ENCODE results near the gene WIPF3. TPM values are rescaled to one million over a fixed set of nuclear protein-coding genes. Genes with fewer than 3 reads are reported as not detected.

WIPF3 gene
- total RNA-seq, 1 donor from 2014 or later, result 7.3 TPM

DNA sequence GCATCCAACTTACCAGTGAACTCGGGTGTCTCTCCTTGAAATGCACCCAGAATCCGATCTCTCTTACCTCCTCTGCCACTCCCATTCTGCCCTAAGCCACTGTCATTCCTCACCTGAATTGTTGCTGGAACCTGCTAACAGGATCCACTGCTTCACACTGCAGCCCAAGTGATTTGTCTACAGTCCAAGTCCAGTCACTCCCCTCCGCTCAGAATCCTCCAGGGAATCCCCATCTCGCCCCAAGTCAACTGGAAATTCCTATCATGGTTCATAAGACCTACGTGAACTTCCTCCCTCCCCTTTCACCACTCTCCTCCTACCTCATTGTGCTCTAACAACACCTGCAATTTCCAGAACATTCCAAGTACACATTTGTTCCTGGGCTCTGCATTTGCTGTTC is 92.0 kb downstream of the WIPF3 start:
- Mint-ChIP-seq H3K27ac (no peak overlapping the region), H3K4me1 (no peaks in the 10 kb centered on the region), H3K27me3 (ENCODE audit: low read depth) (no peaks in the 10 kb centered on the region), H3K4me3 (no peak overlapping the region), H3K36me3 (peaks cover 24% of the 10 kb centered on the region), H3K9me3 (peaks cover 23% of the 10 kb centered on the region)
- DNase-seq (ENCODE audit: low spot score in 2 of 2, unreplicated experiment in 2 of 2), result no peak
- TF ChIP-seq, protein P1, sequence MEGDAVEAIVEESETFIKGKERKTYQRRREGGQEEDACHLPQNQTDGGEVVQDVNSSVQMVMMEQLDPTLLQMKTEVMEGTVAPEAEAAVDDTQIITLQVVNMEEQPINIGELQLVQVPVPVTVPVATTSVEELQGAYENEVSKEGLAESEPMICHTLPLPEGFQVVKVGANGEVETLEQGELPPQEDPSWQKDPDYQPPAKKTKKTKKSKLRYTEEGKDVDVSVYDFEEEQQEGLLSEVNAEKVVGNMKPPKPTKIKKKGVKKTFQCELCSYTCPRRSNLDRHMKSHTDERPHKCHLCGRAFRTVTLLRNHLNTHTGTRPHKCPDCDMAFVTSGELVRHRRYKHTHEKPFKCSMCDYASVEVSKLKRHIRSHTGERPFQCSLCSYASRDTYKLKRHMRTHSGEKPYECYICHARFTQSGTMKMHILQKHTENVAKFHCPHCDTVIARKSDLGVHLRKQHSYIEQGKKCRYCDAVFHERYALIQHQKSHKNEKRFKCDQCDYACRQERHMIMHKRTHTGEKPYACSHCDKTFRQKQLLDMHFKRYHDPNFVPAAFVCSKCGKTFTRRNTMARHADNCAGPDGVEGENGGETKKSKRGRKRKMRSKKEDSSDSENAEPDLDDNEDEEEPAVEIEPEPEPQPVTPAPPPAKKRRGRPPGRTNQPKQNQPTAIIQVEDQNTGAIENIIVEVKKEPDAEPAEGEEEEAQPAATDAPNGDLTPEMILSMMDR (IDR thresholded peaks at IDR 0.05; ENCODE audit: unreplicated experiment), result no peak

DNA sequence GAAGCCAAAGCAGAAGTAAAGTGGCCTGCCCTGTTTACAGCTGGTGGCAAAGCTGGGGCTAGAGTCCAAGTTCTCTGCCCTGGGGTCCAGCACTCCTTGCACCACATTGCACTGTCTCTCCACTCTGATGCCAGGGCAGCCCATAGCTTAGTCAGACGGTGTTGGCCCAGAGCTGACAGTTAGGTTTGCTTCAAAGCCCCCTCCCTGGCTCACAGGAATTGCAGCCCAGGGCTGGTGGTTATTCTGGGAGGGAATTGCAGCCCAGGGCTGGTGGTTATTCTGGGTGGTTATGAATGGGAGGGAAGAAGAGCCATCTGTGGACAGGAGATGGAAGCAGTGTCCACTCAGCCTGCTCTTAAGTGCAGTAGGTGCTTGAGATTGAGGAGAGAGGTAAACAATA is 94.4 kb downstream of the WIPF3 start:
- H3K27ac Mint-ChIP-seq, result no peak overlapping the region

DNA sequence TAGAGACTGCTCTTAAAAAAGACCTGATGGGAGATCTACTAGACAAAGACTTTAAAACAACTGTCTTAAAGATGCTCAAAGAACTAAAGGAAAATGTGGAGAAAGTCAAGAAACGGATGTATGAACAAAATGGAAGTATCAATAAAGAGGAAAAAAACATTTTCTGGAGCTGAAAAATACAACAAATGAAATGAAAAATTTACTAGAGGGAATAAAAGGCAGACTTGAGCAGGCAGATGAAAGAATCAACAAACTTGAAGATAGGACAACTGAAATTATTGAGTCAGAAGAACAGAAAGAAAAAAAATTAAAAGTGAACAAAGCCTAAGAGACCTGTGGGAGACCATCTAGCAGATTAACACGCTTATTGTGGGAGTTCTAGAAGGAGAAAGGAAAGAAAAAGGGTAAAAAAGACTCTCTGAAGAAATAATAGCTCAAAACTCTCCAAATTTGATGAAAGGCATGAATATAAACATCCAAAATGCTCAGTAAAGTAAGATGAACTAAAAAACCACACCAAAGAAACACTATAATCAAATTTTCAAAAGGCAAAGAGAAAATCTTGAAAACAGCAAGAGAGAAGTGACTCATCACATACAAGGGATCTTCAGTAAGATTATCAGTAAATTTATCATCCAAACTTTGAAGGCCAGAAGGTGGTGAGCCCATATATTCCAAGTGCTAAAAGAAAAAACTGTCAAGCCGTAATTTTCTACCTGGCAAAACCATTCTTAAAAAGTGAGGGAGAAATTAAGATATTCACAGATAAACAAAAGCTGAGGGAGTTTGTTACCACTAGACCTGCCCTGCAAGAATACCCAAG is 100.1 kb downstream of the WIPF3 start:
- H3K4me1 Mint-ChIP-seq, result no peaks in the 10 kb centered on the region
- peaks cover 52% of the 10 kb centered on the region for H3K36me3 Mint-ChIP-seq
- no peak for DNase-seq (ENCODE audit: low spot score in 2 of 2, unreplicated experiment in 2 of 2)
- TF ChIP-seq, protein P1 (IDR thresholded peaks at IDR 0.05; ENCODE audit: unreplicated experiment), result no peak
- no peak overlapping the region for H3K4me3 Mint-ChIP-seq
- no peaks in the 10 kb centered on the region for H3K27me3 Mint-ChIP-seq (ENCODE audit: low read depth)
- H3K27ac Mint-ChIP-seq, result no peak overlapping the region
- H3K9me3 Mint-ChIP-seq, result peaks cover 54% of the 10 kb centered on the region

More for the DNA sequence above, 94.4 kb downstream of the WIPF3 start:
- TF ChIP-seq, protein P1 (IDR thresholded peaks at IDR 0.05; ENCODE audit: unreplicated experiment), result no peak
- Mint-ChIP-seq H3K27me3 (ENCODE audit: low read depth) (no peaks in the 10 kb centered on the region), H3K4me1 (no peaks in the 10 kb centered on the region), H3K9me3 (peaks cover 38% of the 10 kb centered on the region), H3K4me3 (no peak overlapping the region), H3K36me3 (peaks cover 43% of the 10 kb centered on the region)
- DNase-seq (ENCODE audit: low spot score in 2 of 2, unreplicated experiment in 2 of 2), result no peak

DNA sequence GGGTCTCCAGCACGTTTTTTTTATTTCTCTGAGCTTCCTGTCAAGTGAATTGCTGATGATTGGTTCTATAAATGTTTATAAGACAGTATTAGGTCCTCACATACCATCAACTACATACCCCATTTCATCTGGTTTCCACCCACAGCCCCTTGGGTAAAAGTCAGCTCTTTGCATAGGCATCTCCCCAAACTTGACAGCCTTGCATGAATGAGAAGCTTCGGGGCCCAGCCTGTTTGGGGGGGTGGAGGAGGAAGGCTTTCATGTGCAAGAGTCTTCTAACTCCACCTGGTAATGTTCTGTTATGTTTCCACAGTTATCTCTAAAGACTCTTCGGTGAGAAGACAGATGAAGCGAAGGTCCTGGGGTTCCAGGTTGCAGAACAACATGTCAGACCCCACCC is 107.9 kb downstream of the WIPF3 start:
- Mint-ChIP-seq H3K4me1 (peaks cover 2% of the 10 kb centered on the region), H3K9me3 (peaks cover 8% of the 10 kb centered on the region), H3K36me3 (peaks cover 9% of the 10 kb centered on the region), H3K27ac (no peak overlapping the region), H3K4me3 (no peak overlapping the region), H3K27me3 (ENCODE audit: low read depth) (no peaks in the 10 kb centered on the region)
- DNase-seq (ENCODE audit: low spot score in 2 of 2, unreplicated experiment in 2 of 2), result no peak
- TF ChIP-seq, protein P1 (IDR thresholded peaks at IDR 0.05; ENCODE audit: unreplicated experiment), result no peak

DNA sequence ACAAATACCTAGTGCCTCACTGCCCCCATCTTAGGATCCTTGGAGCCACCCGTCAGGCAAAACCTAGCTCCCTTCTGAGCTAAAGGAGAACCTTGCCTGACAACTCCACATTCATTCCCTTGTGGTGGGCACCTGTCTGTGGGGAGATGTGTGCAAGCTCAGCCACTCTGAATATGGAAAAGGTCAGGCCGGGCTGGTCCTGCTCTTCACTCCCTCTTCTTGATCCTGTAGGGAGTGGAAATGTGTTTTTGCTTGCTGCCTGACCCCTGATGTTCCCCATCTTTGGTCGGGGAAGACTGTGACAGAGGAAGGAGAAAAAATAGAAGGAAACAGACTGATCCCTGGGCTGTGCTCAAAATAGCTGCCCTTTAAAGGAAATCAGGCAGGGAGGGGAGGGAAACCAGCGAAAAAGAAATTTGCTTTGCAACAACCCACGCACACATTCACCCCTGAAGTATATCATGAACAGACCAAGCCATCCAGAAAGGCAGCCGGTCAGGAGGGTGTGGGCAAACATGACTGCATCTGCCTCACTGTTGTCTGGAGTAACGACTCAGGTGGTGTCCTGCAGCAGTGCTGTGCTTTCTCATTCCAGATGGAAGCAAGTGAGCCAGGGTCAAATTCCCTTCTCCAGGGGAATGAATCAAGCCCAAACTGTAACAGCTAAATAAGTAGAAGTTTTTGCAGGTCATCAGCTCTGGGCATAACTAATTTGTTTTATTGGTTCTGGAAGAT is 109.3 kb downstream of the WIPF3 start:
- Mint-ChIP-seq H3K9me3 (peaks cover 3% of the 10 kb centered on the region), H3K27ac (no peak overlapping the region), H3K27me3 (ENCODE audit: low read depth) (no peaks in the 10 kb centered on the region), H3K4me3 (no peak overlapping the region), H3K4me1 (peaks cover 2% of the 10 kb centered on the region), H3K36me3 (peaks cover 13% of the 10 kb centered on the region)
- no peak for DNase-seq (ENCODE audit: low spot score in 2 of 2, unreplicated experiment in 2 of 2)
- TF ChIP-seq, protein P1 (IDR thresholded peaks at IDR 0.05; ENCODE audit: unreplicated experiment), result no peak

Measured in mesothelial cell of epicardium (in vitro differentiated cells).